Mucosa of descending colon (tissue), 3 donors: ENCODE measurements around the gene GUCD1. TPM values are rescaled to one million over a fixed set of nuclear protein-coding genes. Genes with fewer than 3 reads are reported as not detected.

Experiments
- ATAC-seq: fragments of 200-7000 bp; cut with Tn5 transposase; one replicate; pipeline ENCODE4 v1.9.1; 2020; ENCODE audit warnings: mild to moderate bottlenecking, moderate library complexity
- DNase-seq, 3 donors: peaks; one replicate each; pipeline ENCODE4 v3.0.0-alpha.2; 2020
- H3K36me3 ChIP-seq: fragments of 200-600 bp; one replicate; pipeline ENCODE4 v1.8.0; 2021; ENCODE audit warnings: low read depth, mild to moderate bottlenecking
- H3K4me1 ChIP-seq: fragments of 200-600 bp; one replicate; pipeline ENCODE4 v1.8.0; 2021; ENCODE audit warnings: low read depth, mild to moderate bottlenecking
- H3K4me3 ChIP-seq: fragments of 200-600 bp; one replicate; pipeline ENCODE4 v1.8.0; 2021; ENCODE audit warnings: mild to moderate bottlenecking
- H3K9me3 ChIP-seq: fragments of 200-600 bp; one replicate; pipeline ENCODE4 v1.8.0; 2021; ENCODE audit warnings: mild to moderate bottlenecking
- intact Hi-C, 2 donors: fragments of 100-400 bp; cut with DNase I in 1 of 2; cut with micrococcal nuclease in 1 of 2; formaldehyde crosslinking; loops; one replicate each; pipeline versions ENCODE4 v1.11.0 to v1.11.1; 2022; cut with DNase I, micrococcal nuclease
- total RNA-seq, 3 donors: library from RNA; stranded (reverse); fragmentation: NEBNext Ultra II Directional in 2 of 3; extraction: Animal tissue kit (Norgen Biotek cat#: 25700) in 2 of 3; gene quantifications; one replicate each; pipeline versions ENCODE4 v1.2.1 to v1.2.4, GENCODE V29; 2021 to 2023
- TF ChIP-seq, protein P1 (sequence below): fragments of 200-600 bp; IDR thresholded peaks from one replicate; pipeline ENCODE4 v1.8.0; 2022; ENCODE audit warnings: antibody characterized with exemption, mild to moderate bottlenecking
- donor health status: DM: no; HTN: no; CAD: no; lungs with moderate emphysema.
- donor health status: DM: no; HTN: no; CAD: no.
- donor health status: DM: no; HTN: yes; CAD: no.

Gene GUCD1
- total RNA-seq, 3 donors from 2014 or later: 188 to 243 (median 242) TPM

GRCh38 chr22:24503137-24503842 is 51.6 kb downstream of the GUCD1 start:
- Histone ChIP-seq H3K9me3 (no peaks in the 10 kb centered on the region), H3K36me3 (no peaks in the 10 kb centered on the region), H3K4me3 (no peak overlapping the region), H3K4me1 (peaks cover 15% of the 10 kb centered on the region)
- DNase-seq: peak in 2 of 3 donors; percentile 68 to 76
- TF ChIP-seq, protein P1, sequence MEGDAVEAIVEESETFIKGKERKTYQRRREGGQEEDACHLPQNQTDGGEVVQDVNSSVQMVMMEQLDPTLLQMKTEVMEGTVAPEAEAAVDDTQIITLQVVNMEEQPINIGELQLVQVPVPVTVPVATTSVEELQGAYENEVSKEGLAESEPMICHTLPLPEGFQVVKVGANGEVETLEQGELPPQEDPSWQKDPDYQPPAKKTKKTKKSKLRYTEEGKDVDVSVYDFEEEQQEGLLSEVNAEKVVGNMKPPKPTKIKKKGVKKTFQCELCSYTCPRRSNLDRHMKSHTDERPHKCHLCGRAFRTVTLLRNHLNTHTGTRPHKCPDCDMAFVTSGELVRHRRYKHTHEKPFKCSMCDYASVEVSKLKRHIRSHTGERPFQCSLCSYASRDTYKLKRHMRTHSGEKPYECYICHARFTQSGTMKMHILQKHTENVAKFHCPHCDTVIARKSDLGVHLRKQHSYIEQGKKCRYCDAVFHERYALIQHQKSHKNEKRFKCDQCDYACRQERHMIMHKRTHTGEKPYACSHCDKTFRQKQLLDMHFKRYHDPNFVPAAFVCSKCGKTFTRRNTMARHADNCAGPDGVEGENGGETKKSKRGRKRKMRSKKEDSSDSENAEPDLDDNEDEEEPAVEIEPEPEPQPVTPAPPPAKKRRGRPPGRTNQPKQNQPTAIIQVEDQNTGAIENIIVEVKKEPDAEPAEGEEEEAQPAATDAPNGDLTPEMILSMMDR: no peak
- peak; percentile 64 for ATAC-seq
- intact Hi-C loops: no loop called here

- Histone ChIP-seq H3K4me3 (no peak overlapping the region), H3K4me1 (peaks cover 15% of the 10 kb centered on the region), H3K36me3 (no peaks in the 10 kb centered on the region), H3K9me3 (no peaks in the 10 kb centered on the region)
- ATAC-seq (no peak), DNase-seq (no peak)
- intact Hi-C loops: no loop called here
- TF ChIP-seq, protein P1: no peak
Measured at GRCh38 chr22:24502541-24502940, 52.4 kb downstream of the GUCD1 start.

- H3K9me3 ChIP-seq: no peaks in the 10 kb centered on the region
- peaks cover 12% of the 10 kb centered on the region for H3K4me1 ChIP-seq
- H3K36me3 ChIP-seq: no peaks in the 10 kb centered on the region
- TF ChIP-seq, protein P1: no peak
- no peak for DNase-seq
- no peak overlapping the region for H3K4me3 ChIP-seq
- ATAC-seq: peak; percentile 34
- intact Hi-C loops: no loop called here
Measured at GRCh38 chr22:24502034-24502433, 52.9 kb downstream of the GUCD1 start.

GRCh38 chr22:24501301-24502005 is 53.5 kb downstream of the GUCD1 start:
- no peaks in the 10 kb centered on the region for H3K36me3 ChIP-seq
- intact Hi-C loops: no loop called here
- DNase-seq (no peak), ATAC-seq (no peak)
- H3K4me1 ChIP-seq: peaks cover 8% of the 10 kb centered on the region
- TF ChIP-seq, protein P1: no peak
- no peaks in the 10 kb centered on the region for H3K9me3 ChIP-seq
- no peak overlapping the region for H3K4me3 ChIP-seq

GRCh38 chr22:24500277-24500820 is 54.6 kb downstream of the GUCD1 start:
- H3K4me3 ChIP-seq: no peak overlapping the region
- TF ChIP-seq, protein P1: no peak
- H3K36me3 ChIP-seq: no peaks in the 10 kb centered on the region
- H3K9me3 ChIP-seq: no peaks in the 10 kb centered on the region
- intact Hi-C loops: no loop called here
- no peak for DNase-seq
- ATAC-seq: no peak
- no peaks in the 10 kb centered on the region for H3K4me1 ChIP-seq
